ENCODE measurements around the gene PYGM.
A peak's percentile ranks its signal among the peaks of the same experiment; 100 is the strongest.

Gene PYGM

GRCh38 chr11:64796757-64797541, 37.2 kb upstream of the PYGM start:
- TF ChIP-seq GATA1 (IDR thresholded peaks at IDR 0.05; ENCODE audit: low read depth, low read length) (no peak), POLR2A (IDR thresholded peaks at IDR 0.05; ENCODE audit: low read length) (no peak)
- DNase-seq: no peak

- TF ChIP-seq POLR2A (IDR thresholded peaks at IDR 0.05; ENCODE audit: low read length) (no peak), GATA1 (IDR thresholded peaks at IDR 0.05; ENCODE audit: low read depth, low read length) (no peak)
Measured at GRCh38 chr11:64796047-64796756, 36.4 kb upstream of the PYGM start.

GRCh38 chr11:64794526-64794925, 34.8 kb upstream of the PYGM start:
- no peak for DNase-seq
- TF ChIP-seq POLR2A (IDR thresholded peaks at IDR 0.05; ENCODE audit: low read length) (no peak), GATA1 (IDR thresholded peaks at IDR 0.05; ENCODE audit: low read depth, low read length) (no peak)

More at GRCh38 chr11:64796047-64796756, 36.4 kb upstream of the PYGM start:
- DNase-seq: no peak

GRCh38 chr11:64793271-64794160, 33.7 kb upstream of the PYGM start:
- no peak for DNase-seq
- TF ChIP-seq POLR2A (IDR thresholded peaks at IDR 0.05; ENCODE audit: low read length): no peak
- TF ChIP-seq GATA1 (IDR thresholded peaks at IDR 0.05; ENCODE audit: low read depth, low read length): no peak

- DNase-seq: no peak
- no peak for TF ChIP-seq GATA1 (IDR thresholded peaks at IDR 0.05; ENCODE audit: low read depth, low read length)
Measured at GRCh38 chr11:64792482-64792881, 32.7 kb upstream of the PYGM start.

GRCh38 chr11:64791781-64792291, 32.1 kb upstream of the PYGM start:
- no peak for DNase-seq

GRCh38 chr11:64790205-64791095, 30.7 kb upstream of the PYGM start:
- DNase-seq: no peak

More at GRCh38 chr11:64791781-64792291, 32.1 kb upstream of the PYGM start:
- TF ChIP-seq POLR2A (IDR thresholded peaks at IDR 0.05; ENCODE audit: low read length): no peak
- TF ChIP-seq GATA1 (IDR thresholded peaks at IDR 0.05; ENCODE audit: low read depth, low read length): no peak

GRCh38 chr11:64789331-64790204, 29.8 kb upstream of the PYGM start:
- DNase-seq: no peak
- TF ChIP-seq GATA1 (IDR thresholded peaks at IDR 0.05; ENCODE audit: low read depth, low read length) (no peak), POLR2A (IDR thresholded peaks at IDR 0.05; ENCODE audit: low read length) (no peak)

More at GRCh38 chr11:64790205-64791095, 30.7 kb upstream of the PYGM start:
- TF ChIP-seq POLR2A (IDR thresholded peaks at IDR 0.05; ENCODE audit: low read length) (no peak), GATA1 (IDR thresholded peaks at IDR 0.05; ENCODE audit: low read depth, low read length) (no peak)

- DNase-seq: no peak
- TF ChIP-seq GATA1 (IDR thresholded peaks at IDR 0.05; ENCODE audit: low read depth, low read length): no peak
- TF ChIP-seq POLR2A (IDR thresholded peaks at IDR 0.05; ENCODE audit: low read length): no peak
Measured at GRCh38 chr11:64788321-64789215, 28.8 kb upstream of the PYGM start.

GRCh38 chr11:64787526-64788320, 27.9 kb upstream of the PYGM start:
- no peak for TF ChIP-seq POLR2A (IDR thresholded peaks at IDR 0.05; ENCODE audit: low read length)
- no peak for TF ChIP-seq GATA1 (IDR thresholded peaks at IDR 0.05; ENCODE audit: low read depth, low read length)
- peak; percentile 75 to 83 for DNase-seq

Data from erythroblast (primary cell).